Stimulated activated naive CD8-positive, alpha-beta T cell treated with anti-CD3 and anti-CD28 coated beads, Interleukin-15, Interleukin-2, amounts not matched to agents 100 ng/mL and 50 ng/mL, for 24 hours (primary cell): ENCODE results near the gene NUP62.

Experiments
- H3K27ac Mint-ChIP-seq: one replicate; pipeline ENCODE4 v1.8.0; 2021; ENCODE audit warnings: mild to moderate bottlenecking, mixed read lengths
- H3K27me3 Mint-ChIP-seq: one replicate; pipeline ENCODE4 v1.8.0; 2021; ENCODE audit warnings: mixed read lengths
- H3K36me3 Mint-ChIP-seq: one replicate; pipeline ENCODE4 v1.8.0; 2021; ENCODE audit warnings: low read depth, mixed read lengths
- H3K4me1 Mint-ChIP-seq: one replicate; pipeline ENCODE4 v1.8.0; 2021; ENCODE audit warnings: low read depth, mixed read lengths
- H3K4me3 Mint-ChIP-seq: one replicate; pipeline ENCODE4 v1.8.0; 2021; ENCODE audit warnings: mild to moderate bottlenecking, mixed read lengths
- H3K9me3 Mint-ChIP-seq: one replicate; pipeline ENCODE4 v1.8.0; 2021; ENCODE audit warnings: mixed read lengths

The NUP62 gene

DNA sequence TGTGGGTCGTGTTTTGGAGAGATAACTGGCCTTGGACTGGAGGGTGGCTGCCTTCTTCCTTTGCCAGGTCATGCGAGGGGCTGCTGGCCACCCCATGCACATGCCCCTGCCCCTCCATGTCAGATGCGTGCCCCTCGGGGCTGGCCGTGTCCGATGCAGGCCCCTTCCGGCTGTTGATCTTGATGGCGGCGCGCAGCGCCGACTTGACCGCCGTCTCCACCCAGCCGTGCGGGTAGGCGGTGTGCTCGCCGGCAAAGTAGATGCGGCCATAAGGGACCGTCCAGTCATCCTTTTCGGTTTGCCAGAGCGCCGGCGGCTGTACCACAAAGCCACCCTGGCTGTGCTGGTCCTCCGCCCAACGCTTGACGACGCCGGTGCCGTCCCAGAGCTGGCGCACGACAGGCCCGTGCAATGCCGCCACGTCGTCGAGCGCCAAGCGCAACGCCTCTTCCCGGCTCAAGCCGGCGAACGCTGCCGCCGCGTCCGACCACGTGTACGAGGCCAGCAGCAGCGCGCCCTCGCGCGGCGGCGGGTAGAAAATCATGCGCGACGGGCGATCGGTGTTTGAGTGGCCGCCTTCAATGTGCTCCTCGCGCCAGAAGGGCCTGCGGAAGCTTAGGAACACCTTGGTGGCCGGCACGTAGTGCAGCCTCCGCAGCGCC is 39.5 kb downstream of the NUP62 start:
- no peaks in the 10 kb centered on the region for H3K27me3 Mint-ChIP-seq
- H3K4me3 Mint-ChIP-seq, result peak overlapping the region; percentile 64
- H3K27ac Mint-ChIP-seq, result peak overlapping the region; percentile 51
- H3K36me3 Mint-ChIP-seq, result peaks cover 15% of the 10 kb centered on the region
- H3K9me3 Mint-ChIP-seq, result no peaks in the 10 kb centered on the region
- H3K4me1 Mint-ChIP-seq, result peaks cover 24% of the 10 kb centered on the region

DNA sequence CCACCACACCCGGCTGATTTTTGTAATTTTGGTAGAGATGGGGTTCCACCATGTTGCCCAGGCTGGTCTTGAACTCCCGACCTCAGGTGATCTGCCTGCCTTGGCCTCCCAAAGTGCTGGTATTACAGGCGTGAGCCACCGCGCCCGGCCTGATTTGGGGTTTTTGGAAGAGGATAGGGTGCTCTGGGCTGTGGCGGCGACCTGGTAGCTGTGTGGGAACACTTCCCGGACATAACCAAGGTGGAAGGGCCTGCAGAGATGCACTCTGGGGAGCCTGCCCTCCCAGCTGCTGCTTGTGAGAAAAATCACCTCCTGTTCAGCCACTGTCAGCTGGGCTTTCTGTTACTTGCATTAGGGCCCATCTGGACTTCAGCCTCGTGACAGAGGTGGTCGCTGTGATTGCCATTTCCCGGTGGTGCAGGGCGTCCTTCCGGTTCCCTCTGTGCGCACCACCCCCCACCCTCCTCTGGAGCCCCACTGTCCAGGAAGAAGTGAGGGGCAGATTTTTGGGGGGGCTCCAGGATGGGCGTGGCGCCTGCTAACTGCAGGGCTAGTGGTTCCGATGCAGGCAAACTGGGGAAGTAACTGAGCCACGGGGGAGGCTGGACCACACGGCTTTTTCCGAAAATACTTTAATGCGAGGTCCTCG is 40.1 kb downstream of the NUP62 start:
- Mint-ChIP-seq H3K36me3 (peaks cover 21% of the 10 kb centered on the region), H3K4me3 (no peak overlapping the region), H3K9me3 (no peaks in the 10 kb centered on the region), H3K4me1 (peaks cover 18% of the 10 kb centered on the region), H3K27ac (no peak overlapping the region), H3K27me3 (no peaks in the 10 kb centered on the region)

DNA sequence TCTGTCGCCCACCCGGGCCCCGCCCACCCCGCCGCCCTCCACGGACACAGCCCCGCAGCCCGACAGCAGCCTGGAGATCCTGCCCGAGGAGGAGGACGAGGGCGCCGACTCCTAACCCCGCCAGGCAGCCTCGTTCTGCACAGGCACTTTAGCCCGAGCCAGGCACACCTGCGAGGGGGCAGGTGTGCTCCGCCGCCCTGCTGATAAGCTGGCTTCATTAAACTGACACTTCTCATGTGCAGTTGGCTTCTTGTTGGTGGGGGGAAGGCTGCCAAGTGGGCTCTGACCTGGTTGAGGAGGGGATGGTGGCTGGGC is 40.8 kb downstream of the NUP62 start:
- Mint-ChIP-seq H3K27ac (no peak overlapping the region), H3K9me3 (no peaks in the 10 kb centered on the region), H3K4me1 (peaks cover 15% of the 10 kb centered on the region), H3K36me3 (peaks cover 22% of the 10 kb centered on the region), H3K4me3 (no peak overlapping the region), H3K27me3 (no peaks in the 10 kb centered on the region)

DNA sequence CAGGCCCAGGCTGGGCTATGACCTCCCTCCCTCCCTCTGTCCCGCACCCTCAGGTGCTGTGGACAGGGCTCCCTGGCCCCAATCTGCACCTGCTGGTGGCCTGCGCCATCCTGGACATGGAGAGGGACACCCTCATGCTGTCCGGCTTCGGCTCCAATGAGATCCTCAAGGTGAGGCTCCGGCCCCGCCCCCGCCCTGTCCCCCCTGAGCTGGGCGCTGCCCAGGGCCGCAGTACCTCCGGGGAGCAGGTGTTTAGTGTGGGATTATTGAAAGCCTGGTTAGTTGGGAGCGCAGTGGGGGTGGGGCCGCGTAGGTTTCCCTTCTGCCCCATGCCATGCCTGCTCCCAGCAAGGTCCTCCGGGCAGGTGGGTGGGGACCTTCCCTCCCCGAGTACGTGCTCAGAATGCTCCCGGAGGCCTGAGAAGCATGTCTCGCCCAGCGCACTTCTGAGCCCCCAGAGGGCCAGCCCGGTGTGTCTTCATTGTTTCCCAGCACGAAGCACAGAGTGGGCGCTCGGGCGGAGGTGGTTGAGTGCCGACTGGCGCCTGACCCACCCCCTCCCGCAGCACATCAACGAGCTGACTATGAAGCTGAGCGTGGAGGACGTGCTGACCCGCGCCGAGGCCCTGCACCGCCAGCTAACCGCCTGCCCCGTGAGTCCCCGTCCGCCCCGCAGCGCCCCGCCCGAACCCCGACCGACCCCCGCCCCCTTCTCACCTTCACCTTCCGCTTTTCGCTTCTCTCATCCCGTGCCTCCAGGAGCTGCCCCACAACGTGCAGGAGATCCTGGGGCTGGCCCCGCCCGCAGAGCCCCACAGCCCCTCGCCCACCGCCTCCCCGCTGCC is 41.4 kb downstream of the NUP62 start:
- Mint-ChIP-seq H3K9me3 (no peaks in the 10 kb centered on the region), H3K4me1 (peaks cover 10% of the 10 kb centered on the region), H3K27me3 (no peaks in the 10 kb centered on the region), H3K4me3 (no peak overlapping the region), H3K27ac (no peak overlapping the region), H3K36me3 (peaks cover 24% of the 10 kb centered on the region)

DNA sequence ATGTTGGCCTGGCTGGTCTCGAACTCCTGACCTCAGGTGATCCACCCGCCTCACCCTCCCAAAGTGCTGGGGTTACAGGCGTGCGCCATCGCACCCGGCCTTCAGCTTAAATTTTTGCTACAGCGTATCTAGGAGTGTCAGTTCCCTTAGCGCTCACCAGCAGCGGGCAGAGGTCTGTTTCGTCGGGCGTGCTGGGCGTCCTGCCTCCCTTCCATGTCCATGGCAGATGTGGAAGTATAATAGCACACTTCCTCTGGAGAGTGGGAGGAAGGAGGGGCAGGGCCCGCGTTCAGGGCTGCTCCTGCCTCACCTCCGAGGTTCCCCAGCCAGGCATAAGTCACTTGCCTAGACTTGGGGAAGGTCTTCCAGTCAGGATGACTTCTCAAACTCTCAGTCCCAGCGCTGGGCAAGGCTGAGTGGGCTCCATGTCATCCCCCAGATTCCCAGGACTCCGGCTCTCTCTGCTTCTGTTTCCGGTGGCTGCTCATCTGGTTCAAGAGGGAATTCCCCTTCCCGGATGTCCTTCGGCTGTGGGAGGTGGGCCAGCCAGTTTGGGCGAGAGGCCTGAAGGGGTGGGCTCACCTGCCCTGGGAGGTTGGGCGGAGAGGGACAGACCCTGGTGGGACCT is 42.2 kb downstream of the NUP62 start:
- Mint-ChIP-seq H3K9me3 (no peaks in the 10 kb centered on the region), H3K27me3 (no peaks in the 10 kb centered on the region), H3K36me3 (peaks cover 28% of the 10 kb centered on the region), H3K27ac (no peak overlapping the region), H3K4me3 (no peak overlapping the region), H3K4me1 (peaks cover 3% of the 10 kb centered on the region)

DNA sequence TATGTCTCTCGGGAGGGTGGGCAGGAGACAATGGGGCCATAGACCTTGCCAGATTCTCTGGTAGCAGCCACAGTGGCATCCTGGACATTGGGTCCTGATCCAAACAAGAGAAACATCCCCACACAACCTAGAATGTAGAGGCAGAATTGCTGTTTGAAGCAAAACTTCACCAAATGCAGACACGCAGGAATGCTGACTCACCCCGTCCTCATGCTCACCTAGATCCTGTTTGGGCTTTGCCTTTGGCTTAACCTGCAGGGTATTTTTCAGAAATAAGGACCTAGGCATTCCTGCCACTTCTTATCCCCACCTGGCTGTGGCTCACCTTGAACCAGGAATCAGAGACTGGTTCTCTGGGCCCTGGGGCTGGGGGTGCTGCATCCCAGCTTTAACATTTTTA is 44.5 kb downstream of the NUP62 start:
- no peak overlapping the region for H3K27ac Mint-ChIP-seq
- H3K4me1 Mint-ChIP-seq, result no peaks in the 10 kb centered on the region
- no peaks in the 10 kb centered on the region for H3K27me3 Mint-ChIP-seq
- H3K36me3 Mint-ChIP-seq, result peaks cover 40% of the 10 kb centered on the region
- H3K4me3 Mint-ChIP-seq, result no peak overlapping the region
- no peaks in the 10 kb centered on the region for H3K9me3 Mint-ChIP-seq

DNA sequence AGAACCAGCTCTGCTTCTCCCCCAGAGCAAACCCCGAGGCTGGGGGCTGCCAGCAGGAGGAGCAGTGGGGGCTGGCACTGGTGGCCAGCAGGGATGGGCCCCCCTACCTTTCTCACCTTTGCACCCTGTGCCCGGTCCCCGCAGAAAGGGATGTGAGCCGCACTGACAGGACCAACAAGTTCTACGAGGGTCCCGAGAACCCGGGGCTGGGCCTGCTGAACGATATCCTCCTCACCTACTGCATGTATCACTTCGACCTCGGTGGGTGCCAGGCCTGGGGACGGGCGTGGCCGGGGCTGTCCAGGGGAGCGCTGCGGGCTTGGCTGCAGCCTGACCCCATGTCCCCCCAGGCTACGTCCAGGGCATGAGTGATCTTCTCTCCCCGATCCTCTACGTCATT is 45.2 kb downstream of the NUP62 start:
- Mint-ChIP-seq H3K4me1 (peaks cover 5% of the 10 kb centered on the region), H3K27me3 (no peaks in the 10 kb centered on the region), H3K36me3 (peaks cover 45% of the 10 kb centered on the region), H3K4me3 (no peak overlapping the region), H3K27ac (no peak overlapping the region), H3K9me3 (no peaks in the 10 kb centered on the region)

DNA sequence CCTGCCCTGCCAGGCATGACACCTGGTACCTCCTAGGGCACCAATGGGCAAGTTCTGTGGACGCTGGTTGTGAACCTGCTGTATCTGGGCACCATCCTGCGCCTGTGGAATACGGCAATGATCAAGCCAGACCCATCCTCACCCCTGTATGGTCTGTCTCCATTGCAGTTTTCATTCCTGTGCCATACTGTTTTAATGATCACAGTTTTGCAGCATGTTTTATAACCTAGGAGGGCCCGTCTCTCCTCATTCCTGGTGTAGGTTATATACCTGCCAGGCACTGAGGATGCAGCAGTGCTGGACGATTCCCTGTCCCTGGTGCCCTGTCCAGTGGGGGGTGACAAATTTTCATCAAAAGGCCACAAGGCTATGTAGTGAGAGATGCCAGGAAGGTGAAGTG is 46.2 kb downstream of the NUP62 start:
- H3K4me3 Mint-ChIP-seq, result no peak overlapping the region
- peaks cover 50% of the 10 kb centered on the region for H3K36me3 Mint-ChIP-seq
- H3K27ac Mint-ChIP-seq, result no peak overlapping the region
- peaks cover 15% of the 10 kb centered on the region for H3K4me1 Mint-ChIP-seq
- no peaks in the 10 kb centered on the region for H3K9me3 Mint-ChIP-seq
- H3K27me3 Mint-ChIP-seq, result no peaks in the 10 kb centered on the region

DNA sequence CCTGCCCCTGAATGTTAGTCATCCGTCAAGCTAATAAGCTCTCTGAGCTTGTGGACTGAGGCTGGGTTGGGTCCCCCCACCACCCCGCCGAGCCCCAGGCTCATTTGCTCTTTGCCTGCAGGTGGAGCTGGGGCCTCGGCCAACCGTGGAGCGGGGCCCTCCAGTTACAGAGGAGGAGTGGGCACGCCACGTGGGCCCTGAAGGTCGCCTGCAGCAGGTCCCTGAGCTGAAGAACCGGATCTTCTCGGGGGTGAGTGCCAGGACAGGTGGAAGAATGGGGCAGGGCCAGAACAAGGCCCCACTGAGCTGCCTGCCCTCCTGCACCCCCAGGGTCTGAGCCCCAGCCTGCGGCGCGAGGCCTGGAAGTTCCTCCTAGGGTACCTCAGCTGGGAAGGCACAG is 46.7 kb downstream of the NUP62 start:
- H3K9me3 Mint-ChIP-seq, result no peaks in the 10 kb centered on the region
- peaks cover 18% of the 10 kb centered on the region for H3K4me1 Mint-ChIP-seq
- H3K36me3 Mint-ChIP-seq, result peaks cover 52% of the 10 kb centered on the region
- no peak overlapping the region for H3K4me3 Mint-ChIP-seq
- H3K27ac Mint-ChIP-seq, result no peak overlapping the region
- no peaks in the 10 kb centered on the region for H3K27me3 Mint-ChIP-seq

DNA sequence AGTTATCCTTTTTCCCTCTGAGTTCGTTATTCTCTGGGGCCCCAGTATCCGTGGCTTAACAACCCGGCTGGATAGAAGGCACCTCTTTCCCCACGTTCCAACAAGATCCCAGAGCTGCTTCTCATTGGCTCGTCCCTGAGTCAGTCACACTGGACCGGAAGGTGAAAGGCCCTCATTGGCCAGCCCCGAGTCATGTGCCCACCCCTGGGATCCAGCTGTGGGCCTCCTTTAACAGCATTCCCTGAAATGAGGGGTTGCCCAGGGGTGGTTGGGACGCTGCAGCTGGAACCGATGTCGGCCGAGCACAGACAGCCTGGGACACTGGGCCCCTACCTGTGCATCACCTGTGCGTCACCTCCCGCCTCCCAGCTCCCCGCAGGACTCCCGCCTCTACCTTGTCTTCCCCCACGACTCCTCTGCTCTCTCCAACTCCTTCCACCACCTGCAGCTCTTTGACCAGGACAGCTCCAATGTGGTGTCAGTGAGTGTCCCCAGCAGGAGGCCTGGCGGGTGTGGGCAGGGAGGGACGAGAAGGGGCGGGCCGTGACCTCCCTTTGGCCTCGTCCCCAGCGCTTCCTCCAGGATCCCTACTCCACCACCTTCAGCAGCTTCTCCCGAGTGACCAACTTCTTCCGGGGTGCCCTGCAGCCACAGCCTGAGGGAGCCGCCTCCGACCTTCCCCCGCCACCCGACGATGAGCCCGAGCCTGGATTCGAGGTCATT is 47.5 kb downstream of the NUP62 start:
- H3K36me3 Mint-ChIP-seq, result peaks cover 52% of the 10 kb centered on the region
- H3K4me3 Mint-ChIP-seq, result no peak overlapping the region
- H3K27ac Mint-ChIP-seq, result no peak overlapping the region
- H3K9me3 Mint-ChIP-seq, result no peaks in the 10 kb centered on the region
- peaks cover 18% of the 10 kb centered on the region for H3K4me1 Mint-ChIP-seq
- no peaks in the 10 kb centered on the region for H3K27me3 Mint-ChIP-seq

DNA sequence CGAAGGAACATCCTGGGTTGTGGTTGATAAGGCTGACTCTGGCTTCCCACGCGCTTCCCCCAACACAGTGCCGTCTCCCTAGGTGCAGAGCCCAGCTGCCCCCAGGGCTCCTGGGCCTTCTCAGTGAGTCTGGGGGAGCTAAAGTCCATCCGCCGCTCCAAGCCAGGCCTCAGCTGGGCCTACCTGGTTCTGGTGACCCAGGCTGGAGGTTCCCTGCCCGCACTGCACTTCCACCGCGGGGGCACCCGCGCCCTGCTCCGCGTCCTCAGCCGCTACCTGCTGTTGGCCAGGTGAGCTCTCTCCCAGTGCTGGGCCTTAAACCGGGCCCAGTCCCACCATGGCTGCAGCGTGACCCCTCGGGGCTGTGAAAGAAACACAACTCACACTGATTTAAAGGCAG is 48.1 kb downstream of the NUP62 start:
- Mint-ChIP-seq H3K36me3 (peaks cover 48% of the 10 kb centered on the region), H3K4me3 (no peak overlapping the region), H3K27ac (no peak overlapping the region), H3K4me1 (peaks cover 18% of the 10 kb centered on the region), H3K9me3 (no peaks in the 10 kb centered on the region), H3K27me3 (no peaks in the 10 kb centered on the region)

DNA sequence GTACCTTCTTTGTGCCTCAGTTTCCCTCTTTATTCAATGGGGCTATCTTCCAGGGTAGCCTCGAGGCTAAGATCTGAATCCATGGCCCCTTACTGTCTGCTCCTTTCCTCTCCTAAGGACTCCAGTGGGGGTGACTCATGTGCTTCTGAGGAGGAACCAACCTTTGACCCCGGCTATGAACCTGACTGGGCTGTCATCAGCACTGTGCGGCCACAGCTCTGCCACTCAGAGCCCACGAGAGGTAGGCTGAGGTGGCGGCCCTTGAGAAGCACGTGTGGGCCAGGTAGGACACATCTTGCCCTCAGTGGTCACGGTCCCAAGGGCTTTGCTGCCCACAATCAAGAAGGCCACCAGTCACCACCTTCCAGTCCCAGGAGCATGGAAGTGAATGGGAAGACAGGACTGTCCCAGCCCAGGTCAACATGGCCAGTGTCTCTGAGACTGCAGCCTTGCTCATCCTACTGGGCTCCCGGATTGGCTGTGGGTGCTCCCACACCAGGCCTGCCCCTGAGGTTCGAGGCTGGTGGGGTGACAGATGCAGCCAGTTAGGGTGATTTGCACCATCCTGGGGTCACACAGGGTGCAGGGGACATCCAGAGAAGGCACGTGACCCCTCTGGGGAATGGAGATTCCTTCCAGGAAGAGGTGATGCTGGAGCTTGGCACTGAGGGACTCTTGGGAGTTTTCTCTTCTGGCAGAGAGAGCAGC is 49.0 kb downstream of the NUP62 start:
- H3K9me3 Mint-ChIP-seq, result no peaks in the 10 kb centered on the region
- H3K27me3 Mint-ChIP-seq, result no peaks in the 10 kb centered on the region
- no peak overlapping the region for H3K4me3 Mint-ChIP-seq
- H3K4me1 Mint-ChIP-seq, result peaks cover 25% of the 10 kb centered on the region
- H3K27ac Mint-ChIP-seq, result no peak overlapping the region
- H3K36me3 Mint-ChIP-seq, result peaks cover 45% of the 10 kb centered on the region

DNA sequence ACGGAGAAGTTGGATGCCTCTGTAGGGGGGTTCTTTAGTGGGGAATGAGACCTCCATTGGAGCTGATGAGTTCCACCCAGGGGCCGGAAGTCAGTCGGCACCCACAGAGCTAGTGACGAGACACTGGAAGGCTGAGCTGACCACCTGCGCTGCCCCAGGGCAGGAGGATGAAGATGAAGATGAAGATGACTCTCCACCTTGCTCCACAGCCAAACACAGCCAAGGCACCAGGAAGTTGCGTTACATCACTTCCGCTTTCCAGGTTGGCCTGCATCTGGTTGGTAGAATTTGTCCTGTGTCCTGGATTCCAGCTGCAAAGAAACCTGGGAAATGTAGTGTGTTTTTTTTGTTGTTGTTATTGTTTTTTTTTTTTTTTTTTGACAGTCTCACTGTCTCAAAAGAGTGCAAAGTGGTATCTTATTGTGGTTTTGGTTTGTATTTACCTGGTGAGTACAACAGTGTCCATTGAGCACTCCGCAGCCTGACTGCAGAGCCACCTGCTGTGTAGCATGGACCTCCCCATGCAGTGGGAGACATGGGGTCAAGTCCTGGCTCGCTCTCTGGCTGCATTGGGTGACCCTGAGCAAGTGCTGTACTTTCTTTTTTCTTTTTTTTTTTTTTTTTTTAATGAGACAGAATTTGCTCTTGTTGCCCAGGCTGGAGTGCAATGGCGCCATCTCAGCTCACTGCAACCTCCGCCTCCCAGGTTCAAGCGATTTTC is 49.9 kb downstream of the NUP62 start:
- no peak overlapping the region for H3K27ac Mint-ChIP-seq
- no peaks in the 10 kb centered on the region for H3K9me3 Mint-ChIP-seq
- H3K36me3 Mint-ChIP-seq, result peaks cover 36% of the 10 kb centered on the region
- no peaks in the 10 kb centered on the region for H3K27me3 Mint-ChIP-seq
- peaks cover 31% of the 10 kb centered on the region for H3K4me1 Mint-ChIP-seq
- no peak overlapping the region for H3K4me3 Mint-ChIP-seq

DNA sequence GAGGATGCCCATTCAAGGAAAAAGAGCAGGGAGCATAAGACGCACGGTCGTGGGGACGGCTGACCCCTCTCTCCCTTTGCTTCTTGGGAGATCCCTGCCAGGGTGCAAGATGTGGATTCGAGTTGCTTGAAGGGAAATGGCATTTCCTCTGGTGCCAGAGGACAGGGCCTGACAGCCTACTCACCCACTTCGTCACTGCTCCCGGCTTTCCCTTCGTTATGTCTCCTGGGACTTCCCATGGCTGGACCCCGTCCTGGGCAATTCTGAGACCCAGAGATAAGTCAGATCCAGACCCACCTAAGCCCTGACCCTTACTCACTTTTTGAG is 50.6 kb downstream of the NUP62 start:
- Mint-ChIP-seq H3K27me3 (no peaks in the 10 kb centered on the region), H3K4me1 (peaks cover 31% of the 10 kb centered on the region), H3K9me3 (no peaks in the 10 kb centered on the region), H3K36me3 (peaks cover 34% of the 10 kb centered on the region), H3K27ac (no peak overlapping the region), H3K4me3 (no peak overlapping the region)
